Stimulated activated naive CD4-positive, alpha-beta T cell treated with Interleukin-2 at 50 U/mL for 16 hours (primary cell): Measurements from ENCODE around the gene EPB41L3.

Experiments used
- DNase-seq: peaks from one replicate; lab custom pipeline; 2025; lab: John Stamatoyannopoulos, UW

Gene EPB41L3

DNA sequence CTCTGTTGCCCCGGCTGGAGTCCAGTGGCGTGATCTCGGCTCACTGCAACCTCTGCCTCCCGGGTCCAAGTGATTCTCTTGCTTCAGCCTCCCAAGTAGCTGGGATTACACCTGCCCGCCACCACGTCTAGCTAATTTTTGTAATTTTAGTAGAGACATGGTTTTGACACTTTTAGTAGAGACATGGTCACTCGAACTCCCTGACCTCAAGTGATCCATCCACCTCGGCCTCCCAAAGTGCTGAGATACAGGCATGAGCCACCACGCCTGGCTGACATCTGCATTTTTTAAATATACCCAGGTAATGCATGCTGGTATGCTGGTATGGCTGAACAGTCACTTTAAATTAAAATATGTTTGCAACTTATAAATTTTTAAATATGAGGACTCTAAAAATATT lies 91.9 kb downstream of the EPB41L3 start:
- DNase-seq = no peak

DNA sequence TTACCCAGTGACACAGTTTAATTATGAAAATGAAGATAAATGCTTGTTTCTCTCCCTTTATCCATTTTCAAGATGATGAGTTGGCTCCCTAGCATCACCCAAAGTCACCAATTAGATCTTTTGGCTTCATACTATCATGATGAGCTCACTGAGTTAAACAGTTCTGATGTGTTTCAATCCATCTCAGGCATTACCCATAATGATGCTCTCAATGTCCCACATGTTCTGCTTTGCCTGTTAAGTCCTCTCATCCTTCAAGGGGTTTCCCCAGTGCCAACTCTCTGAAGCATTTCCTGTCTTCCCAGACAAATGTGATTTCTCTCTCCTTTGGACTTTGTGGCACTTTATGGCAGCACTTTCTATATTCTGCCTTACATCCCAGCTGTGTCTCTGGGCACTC lies 92.6 kb downstream of the EPB41L3 start:
- no peak for DNase-seq

DNA sequence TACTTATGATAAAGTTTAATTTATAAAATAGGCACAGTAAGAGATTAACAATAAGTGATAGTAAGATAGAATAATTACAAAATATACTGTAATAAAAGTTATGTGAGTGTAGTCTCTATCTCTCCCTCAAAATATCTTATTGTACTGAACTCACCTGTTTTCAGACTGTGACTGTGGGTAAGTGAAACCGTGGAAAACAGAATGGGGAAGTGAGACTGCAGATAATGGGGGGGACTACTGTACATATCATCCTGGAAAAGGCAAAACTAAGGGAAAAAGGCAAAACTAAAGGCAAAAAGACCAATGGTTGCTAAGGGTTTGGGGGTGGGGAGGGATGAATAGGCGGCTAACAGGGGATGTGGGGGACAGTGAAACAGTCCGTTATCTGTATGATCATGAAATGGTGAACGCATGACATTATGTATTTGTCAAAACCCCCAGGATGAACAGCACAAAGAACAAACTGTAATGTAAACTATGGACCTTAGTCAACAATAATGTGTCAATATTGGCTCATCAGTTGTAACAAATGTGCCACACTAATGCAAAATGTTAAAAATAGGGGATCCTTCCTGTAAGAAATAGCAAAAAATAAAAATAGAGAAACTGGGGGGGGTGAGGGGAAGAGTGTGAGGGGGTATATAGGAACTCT lies 93.8 kb downstream of the EPB41L3 start:
- DNase-seq = no peak

DNA sequence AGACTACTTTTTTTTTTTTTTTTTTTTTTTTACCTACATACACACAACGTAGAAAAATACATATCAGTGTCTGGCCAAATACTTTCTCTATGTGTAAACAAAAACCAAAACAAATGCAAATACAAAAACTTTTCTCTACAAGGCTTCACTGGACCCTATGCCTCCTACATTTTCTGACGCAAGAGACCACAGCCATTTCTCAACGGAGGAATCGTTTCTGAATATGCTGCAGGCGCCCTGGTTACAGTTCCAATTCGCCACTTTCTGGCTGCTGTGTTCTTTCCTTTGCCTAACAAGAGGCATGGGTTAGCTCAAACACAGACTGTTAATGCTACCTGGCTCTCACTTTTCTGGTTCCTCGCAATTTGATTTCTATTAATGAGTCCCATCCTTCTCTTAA lies 96.4 kb downstream of the EPB41L3 start:
- no peak for DNase-seq

- DNase-seq = no peak
Observed at GRCh38 chr18:5444847-5445246, 99.0 kb downstream of the EPB41L3 start.

DNA sequence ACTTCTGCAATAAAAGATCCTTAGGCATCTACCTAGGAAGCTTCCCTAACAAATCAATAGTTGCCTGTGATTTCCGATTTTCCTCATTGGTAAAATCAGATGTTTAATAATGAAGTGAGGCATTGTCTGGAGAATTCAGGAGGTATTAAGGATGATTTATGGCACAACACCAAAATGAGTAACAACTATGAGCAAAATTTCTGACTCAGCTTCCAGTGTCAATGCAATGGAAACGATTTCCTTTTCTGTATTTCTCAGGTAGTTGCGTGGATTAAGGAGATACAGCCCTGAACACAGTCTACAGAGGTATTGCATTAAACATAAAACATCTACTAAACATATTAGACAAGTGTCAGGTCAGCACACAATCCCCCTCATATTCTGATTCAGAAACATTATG lies 99.5 kb downstream of the EPB41L3 start:
- DNase-seq = no peak

- no peak for DNase-seq
Observed at GRCh38 chr18:5439986-5440696, 103.7 kb downstream of the EPB41L3 start.

- no peak for DNase-seq
Observed at GRCh38 chr18:5434425-5434824, 109.4 kb downstream of the EPB41L3 start.

GRCh38 chr18:5431836-5432575 lies 111.8 kb downstream of the EPB41L3 start:
- DNase-seq = no peak

DNA sequence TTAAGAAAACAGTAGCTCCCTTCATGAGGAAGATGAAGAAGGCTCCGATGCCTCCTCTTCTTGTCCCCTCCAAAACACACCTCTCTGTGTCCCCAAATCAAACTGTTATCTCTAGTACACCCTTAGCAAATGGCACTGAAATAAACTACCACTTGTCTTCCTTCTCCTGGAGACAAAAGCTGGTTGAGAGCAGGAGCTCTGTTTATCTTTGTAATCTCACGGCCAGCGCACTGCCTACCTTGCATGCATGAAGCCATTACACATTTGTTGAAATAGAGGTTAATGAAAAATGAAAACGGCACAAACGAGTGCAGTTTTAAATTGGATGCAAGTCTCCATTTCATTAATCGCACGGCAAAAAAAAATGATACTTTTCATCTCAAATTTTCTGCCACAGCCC lies 113.7 kb downstream of the EPB41L3 start:
- DNase-seq = no peak

DNA sequence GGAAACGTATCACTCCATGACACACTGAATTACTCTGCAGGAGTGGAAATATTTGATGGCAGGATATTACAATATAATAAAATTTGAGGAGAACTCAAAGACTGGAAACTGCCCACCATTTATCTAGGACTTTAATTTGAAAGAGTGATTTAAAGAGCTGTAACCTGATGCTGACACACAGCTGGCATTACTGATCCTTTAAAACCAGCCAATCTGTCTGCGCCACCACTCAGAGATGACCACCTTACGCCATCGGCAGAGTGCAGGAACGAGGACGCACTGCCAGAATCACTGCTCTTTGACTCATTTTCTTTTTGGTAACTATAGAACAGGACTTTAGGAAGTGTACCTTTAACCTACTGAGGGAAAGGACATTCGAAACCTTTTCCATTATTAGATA lies 114.1 kb downstream of the EPB41L3 start:
- no peak for DNase-seq

DNA sequence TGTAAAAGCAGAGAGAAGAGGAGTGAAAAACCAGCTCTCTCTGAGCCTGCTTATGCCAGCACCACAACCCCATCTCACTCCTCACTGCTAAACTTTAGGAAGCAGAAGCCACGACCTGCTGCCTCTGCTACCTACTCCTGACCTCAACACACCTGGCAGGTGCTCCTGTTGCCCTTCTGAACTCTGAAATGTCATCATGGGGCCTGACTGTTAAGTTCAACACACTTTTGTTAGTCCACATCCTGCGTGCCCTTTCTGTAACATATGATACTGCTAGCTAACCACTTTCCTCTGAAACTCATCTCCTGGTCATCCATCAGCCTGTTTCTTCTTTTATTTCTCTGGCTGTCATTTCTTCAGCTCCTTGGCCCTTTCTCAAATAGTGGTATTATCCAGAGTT lies 118.1 kb downstream of the EPB41L3 start:
- no peak for DNase-seq

DNA sequence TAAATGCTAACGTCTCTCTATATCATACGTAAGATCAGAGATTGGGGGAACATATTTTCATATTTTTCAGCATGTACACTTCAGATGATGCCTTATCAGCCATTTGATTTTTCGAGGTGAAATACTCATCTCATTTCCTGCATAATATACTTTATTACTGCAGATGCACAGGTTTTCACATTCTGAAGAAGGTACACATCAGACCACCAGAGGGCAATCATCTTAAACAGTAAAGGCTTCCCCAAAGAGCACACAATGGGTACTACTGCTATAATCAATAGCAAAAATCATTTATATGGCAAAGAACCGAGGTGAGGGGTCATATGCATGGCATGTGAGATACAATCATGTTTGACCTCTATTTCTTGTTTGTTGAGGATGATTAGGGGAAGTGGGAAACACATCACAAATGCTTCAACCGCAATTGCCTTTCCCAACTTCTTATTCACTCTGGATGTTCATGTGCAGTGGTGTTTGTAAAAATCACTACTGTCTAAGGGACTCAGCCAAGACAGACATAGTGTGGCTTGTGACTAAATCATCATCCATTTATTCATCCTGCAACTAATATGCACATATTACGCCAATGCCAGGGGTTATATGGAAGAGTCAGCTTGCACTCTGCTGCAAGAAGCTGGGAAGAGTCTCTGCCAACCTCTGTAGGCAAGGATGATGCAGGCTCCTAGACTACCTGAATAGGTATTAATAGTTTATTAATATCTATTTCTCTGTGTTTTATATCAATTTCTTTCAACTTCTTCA lies 118.7 kb downstream of the EPB41L3 start:
- no peak for DNase-seq

- no peak for DNase-seq
Observed at GRCh38 chr18:5422626-5423025, 121.2 kb downstream of the EPB41L3 start.

DNA sequence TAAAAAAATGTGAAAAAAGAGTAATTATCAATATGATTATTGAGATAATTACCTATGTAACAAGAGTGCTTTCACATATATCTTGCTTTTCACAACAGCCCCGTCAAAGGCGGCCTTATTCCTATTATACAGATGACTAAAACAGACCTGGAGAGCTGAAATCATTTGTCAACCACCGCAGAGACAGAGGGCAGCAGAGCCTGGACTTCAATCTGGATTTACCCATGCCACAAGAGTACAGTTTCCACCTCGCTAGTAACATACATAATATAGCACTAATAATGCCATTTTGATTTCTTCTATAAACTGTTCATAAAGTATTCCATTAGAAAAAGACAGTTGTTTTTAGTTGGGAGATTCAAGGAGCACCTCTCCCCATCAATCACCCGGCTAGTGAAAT lies 121.8 kb downstream of the EPB41L3 start:
- no peak for DNase-seq

DNA sequence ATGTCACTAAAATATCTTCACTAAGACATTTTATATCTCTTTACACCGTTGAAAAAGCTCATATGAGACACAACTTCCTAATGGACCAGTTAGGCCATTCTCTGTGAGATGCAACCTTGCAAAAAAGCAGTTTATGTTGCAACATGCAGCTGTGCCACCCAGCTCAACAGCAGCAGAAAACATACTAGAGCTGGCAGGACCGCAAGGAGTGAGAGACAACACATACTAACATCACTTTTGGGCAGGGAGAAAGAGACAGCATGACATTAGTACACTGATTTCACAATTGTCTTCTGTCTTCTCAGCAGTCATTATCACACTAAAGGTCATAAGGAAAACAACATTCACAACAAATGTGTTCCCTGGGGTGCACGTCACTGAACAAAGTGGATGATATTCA lies 122.9 kb downstream of the EPB41L3 start:
- no peak for DNase-seq

- no peak for DNase-seq
Observed at GRCh38 chr18:5419601-5420000, 124.2 kb downstream of the EPB41L3 start.

DNA sequence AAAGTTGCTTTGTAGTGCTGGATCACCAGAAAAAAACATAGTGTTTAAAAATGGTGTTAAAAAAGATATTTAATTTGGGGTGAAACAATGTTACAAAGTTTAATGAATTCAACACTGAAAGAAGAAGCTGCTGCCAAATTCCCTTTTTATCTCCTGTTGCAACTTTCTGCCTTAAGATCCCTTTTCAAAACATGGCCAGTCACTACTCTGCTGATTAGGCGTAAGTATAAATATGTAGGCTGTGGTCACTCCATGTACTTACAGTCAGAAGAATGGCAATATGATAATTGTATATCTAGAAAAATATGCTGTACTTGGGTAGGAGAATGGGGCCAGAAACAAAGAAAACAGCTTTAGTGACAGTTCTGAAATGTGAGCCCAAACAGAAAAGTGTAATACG lies 124.8 kb downstream of the EPB41L3 start:
- no peak for DNase-seq

DNA sequence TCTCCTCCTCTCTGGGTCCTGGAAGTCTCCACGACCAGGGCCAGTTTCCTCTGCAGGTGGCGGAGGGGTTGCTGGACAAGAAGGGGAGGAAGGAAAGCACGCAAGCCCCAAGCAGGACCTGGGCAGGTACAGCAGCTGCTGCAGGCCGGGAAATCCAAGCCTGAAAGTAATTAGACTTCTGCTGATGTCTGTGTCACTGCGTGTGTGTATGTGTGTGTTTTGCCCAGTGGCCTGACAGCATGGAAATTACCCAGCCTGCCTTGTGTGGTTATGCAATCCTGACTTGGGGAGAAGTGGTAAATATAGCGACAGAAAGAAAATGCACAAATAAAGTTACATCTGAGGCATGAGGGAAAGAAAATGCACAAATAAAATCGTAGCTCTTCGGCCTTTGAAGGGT lies 126.5 kb downstream of the EPB41L3 start:
- no peak for DNase-seq

DNA sequence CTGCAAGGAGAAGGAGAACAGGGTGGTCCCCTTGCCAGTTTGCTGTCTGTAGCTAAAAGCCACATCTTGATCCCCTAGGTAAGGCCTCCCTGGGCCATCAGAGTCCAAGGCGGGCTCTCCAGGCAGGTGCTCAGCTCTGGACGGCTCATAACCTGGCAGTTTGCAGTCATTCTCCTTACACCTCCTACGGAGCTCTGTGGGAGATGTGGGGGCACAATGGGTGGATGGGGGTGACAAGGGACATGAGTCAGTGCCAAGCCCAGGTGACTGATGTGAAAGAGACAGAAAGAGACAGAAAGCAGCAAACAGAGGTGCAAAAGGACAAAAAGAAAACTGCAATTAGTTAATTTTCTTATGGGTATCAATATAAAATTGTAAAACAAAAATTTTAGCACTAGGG lies 127.7 kb downstream of the EPB41L3 start:
- DNase-seq = no peak

- no peak for DNase-seq
Observed at GRCh38 chr18:5415665-5416064, 128.1 kb downstream of the EPB41L3 start.

- no peak for DNase-seq
Observed at GRCh38 chr18:5415031-5415430, 128.8 kb downstream of the EPB41L3 start.

- no peak for DNase-seq
Observed at GRCh38 chr18:5414546-5414945, 129.3 kb downstream of the EPB41L3 start.
